HG03469 (cell line): ENCODE measurements around the gene CSF2RB.

Source experiments
- ATAC-seq: cut with Tn5 transposase; IDR thresholded peaks from one replicate; pipeline ENCODE4 v1.9.1; 2021; ENCODE audit warnings: mild to moderate bottlenecking, moderate library complexity, moderate number of reproducible peaks; ENCODE audit not compliant: unreplicated experiment

CSF2RB gene

DNA sequence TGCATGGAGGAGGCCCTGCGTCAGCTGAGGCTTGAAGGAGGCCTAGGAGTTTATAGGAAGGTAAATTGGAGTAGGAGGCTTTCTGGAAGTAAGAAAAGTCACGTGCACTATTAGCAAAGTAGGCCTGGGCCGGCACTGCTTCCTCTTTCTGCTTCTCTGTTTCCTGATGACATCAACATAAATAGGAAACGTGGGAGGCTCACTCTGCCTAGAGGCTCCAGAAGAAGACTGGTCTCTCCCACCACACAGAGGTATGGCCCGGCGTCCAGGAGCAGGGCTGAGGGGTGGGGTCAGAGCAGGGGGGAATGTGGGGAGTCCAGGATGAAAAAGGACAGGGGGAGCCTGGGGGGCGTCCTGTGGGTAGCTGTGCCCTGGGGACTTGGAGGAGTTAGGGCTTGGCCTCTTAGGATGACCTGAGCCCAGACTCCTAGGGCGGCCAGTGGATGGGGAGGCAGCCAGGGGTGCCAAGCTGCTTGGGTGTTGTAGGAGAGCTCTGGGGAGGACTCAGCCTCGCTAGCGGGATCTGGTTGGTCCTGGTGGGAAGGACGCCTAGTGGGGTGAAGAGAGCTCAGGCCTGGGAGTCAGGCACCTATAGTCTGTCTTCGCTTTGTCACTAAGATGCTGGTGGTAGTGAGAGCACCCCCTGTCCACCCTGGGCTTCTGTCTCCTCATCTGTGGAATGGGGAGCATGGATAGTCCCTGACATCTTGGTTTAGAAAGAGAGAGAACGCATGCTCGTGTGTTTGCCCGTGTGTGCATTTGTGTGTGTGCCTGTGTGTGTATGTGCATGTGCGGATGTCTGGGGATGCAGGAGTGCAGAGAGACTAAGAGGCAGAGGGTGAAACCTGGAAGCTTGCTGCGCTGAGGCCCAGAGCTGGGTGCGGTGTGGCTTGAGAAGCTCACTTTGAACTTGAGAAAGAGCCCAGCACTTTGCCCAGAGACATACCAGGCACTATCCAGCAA lies at the start of gene CSF2RB:
TSS of gene CSF2RB (plus strand) at position 202 of the 963 bp plus-strand sequence. CDS start 8,580 bp downstream, outside the sequence.
- no peak for ATAC-seq

- no peak for ATAC-seq
These were observed 49.4 kb upstream of the CSF2RB start for GRCh38 chr22:36863979-36864378.

GRCh38 chr22:36864454-36865215 lies 48.8 kb upstream of the CSF2RB start:
- ATAC-seq, result no peak

GRCh38 chr22:36865346-36865745 lies 48.1 kb upstream of the CSF2RB start:
- ATAC-seq, result no peak

DNA sequence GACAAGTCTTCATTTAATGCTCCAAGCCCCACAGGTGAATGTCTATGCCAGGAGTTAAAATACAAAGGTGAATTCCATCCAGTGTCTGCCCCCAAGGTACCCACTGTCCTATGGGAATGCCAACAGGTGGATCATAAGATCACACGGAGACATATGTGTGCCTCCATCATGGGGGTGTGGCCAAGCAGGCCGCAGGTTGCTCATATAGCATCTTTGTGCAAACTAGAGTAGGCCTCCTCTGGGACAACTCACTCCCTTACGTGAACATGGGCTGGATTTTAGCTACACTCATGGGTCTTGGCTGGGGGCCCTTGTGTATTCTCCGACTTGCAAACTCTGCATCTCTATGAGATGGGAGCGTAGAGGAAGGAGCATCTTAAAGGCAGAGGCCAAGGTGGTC lies 45.7 kb upstream of the CSF2RB start:
- ATAC-seq, result no peak

- ATAC-seq, result no peak
These were observed 44.8 kb upstream of the CSF2RB start for GRCh38 chr22:36868546-36869181.

GRCh38 chr22:36870250-36870649 lies 43.2 kb upstream of the CSF2RB start:
- no peak for ATAC-seq

DNA sequence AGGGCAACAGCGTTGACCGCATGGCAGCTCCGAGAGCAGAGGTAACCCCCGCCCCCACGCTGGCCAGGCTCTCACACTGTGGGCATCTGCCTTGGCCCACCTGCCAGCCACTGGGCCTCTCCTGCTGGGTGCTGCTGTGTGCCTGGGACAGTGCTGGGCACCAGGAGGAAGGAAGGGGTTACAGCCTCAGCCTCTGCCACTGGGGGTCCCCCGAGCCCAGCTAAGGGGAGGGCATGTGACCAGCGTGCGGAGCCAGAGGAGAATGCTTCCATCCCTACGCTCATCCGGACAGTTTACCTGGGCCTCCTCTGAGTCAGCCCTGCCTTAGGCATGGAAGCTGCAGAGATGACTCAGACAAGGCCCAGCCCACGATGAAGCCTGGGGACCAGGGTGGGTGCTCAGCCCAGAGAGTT lies 41.8 kb upstream of the CSF2RB start:
- ATAC-seq, result no peak

DNA sequence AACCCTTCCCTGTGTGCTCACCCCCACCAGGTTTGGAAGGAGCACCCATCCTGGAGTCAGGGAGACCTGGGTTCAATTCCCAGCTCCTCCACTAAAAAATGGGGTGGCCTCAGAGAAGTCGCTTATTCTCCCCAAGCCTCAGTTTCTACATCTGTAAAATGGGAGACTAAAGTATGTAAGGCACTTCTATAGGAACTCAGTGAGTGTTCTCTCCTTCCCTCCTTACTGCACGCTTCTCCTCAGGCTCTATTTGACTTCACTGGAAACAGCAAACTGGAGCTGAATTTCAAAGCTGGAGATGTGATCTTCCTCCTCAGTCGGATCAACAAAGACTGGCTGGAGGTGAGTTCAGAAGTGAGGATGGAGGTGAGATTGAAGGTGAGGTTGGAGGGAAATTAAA lies 41.3 kb upstream of the CSF2RB start:
- ATAC-seq, result no peak

- ATAC-seq, result no peak
These were observed 40.4 kb upstream of the CSF2RB start for GRCh38 chr22:36872866-36873498.

- no peak for ATAC-seq
These were observed 39.7 kb upstream of the CSF2RB start for GRCh38 chr22:36873614-36874308.

GRCh38 chr22:36874309-36874696 lies 39.1 kb upstream of the CSF2RB start:
- ATAC-seq, result no peak

- no peak for ATAC-seq
These were observed 38.7 kb upstream of the CSF2RB start for GRCh38 chr22:36874736-36875135.

- no peak for ATAC-seq
These were observed 37.7 kb upstream of the CSF2RB start for GRCh38 chr22:36875741-36876140.

DNA sequence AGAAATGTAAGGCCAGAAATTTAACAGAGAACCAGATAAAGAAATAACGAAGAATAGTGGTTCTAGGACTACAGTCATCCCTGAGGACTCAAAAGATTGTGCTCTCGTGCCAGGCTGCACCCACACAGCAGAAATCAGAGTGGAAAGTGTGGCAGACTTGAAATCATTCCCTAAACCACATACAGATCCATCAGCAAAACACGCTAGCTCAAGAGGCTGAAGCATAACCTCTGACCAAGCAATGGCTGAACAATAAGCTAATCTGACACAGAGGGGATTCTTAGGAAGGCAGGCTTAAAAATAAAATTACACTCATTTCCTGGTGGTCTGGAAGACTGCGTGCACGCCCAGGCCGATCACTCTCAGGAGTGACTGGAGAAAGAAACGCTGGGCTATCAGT lies 33.7 kb upstream of the CSF2RB start:
- ATAC-seq, result no peak

DNA sequence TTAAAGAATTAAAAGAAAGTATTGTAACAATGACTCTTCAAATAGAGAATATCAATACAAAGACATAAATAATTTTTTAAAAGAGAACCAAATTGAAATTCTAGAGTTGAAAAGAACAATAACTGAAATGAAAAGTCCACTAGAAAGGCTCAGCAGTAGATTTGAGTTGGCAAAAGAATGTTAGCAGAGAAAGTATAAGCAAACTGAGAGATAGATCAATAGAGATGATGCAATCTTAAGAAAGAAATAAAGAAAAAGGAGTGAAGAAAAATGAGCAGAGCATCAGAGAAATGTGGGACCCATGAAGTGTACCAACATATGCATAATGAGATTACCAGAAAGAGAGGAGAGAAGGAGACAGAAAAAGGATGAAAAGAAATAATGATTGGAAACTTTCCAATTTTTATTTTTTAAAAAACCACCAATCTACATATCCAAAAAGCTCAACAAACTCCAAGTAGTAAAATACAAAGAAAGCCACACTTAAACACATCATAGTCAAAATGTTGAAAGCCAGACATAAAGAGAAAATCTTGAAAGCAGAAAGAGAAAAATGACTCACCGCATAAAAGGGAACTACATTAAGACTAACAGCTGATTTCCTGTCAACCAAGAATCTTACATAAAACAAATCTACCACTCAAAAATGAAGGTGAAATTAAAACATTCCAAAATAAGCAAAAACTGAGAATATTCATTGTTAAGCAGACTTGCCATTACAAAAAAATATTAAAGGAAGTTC lies 31.8 kb upstream of the CSF2RB start:
- no peak for ATAC-seq

- no peak for ATAC-seq
These were observed 28.9 kb upstream of the CSF2RB start for GRCh38 chr22:36884349-36885158.

DNA sequence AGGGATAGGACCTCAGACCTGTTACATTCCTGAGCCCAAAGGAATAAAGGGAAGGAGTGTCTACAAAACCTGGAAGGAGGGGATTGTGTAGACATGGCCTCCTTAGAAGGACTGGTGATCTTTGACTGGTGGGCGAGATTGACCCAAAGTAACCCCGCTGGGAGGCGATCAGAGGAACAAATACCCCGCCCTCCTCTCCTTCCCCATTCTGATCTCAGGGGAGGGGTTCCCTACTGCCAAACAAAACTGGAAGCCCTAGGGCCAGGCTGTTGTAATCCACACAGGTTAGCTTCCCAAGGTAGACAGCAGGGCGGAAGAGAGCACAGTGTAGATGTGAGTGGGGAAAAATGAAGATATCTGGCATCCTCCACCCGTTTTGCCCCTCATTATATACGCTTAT lies 28.0 kb upstream of the CSF2RB start:
- no peak for ATAC-seq

DNA sequence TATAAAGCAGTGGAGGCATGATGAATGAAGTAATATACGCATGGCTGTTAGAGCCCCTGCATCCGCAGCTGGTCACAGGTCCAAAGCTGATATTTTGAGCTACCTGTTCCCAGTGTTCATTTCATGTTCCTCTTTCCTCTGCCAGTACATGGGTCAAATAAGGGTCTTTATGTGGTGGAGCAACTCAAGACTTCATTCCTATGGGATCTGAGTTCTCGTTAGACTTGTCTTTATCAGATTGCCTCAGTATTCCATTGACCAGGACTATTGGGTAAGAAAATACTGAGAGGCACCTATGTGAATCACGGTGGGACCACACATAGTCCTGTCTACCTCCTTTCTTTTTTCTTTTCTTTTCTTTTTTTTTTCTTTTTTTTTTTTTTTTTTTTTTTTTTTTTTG lies 27.4 kb upstream of the CSF2RB start:
- ATAC-seq, result no peak
